Type B pancreatic cell (in vitro differentiated cells): ENCODE measurements around the gene TOP2B. TPM values are rescaled to one million over a fixed set of nuclear protein-coding genes. Genes with fewer than 3 reads are reported as not detected.

Source experiments
- DNase-seq: peaks from one replicate; pipeline ENCODE4 v3.0.0; 2021; ENCODE audit warnings: mixed read lengths; ENCODE audit not compliant: unreplicated experiment; ENCODE audit errors: extremely low spot score
- H3K27ac Mint-ChIP-seq: 2 replicates; pipeline ENCODE4 v1.8.0; 2021; ENCODE audit warnings: mild to moderate bottlenecking, mixed read lengths
- H3K27me3 Mint-ChIP-seq: 2 replicates; pipeline ENCODE4 v1.8.0; 2021; ENCODE audit warnings: mixed read lengths
- H3K36me3 Mint-ChIP-seq: 2 replicates; pipeline ENCODE4 v1.8.0; 2021; ENCODE audit warnings: mixed read lengths
- H3K4me1 Mint-ChIP-seq: one replicate; pipeline ENCODE4 v1.8.0; 2021; ENCODE audit warnings: mixed read lengths; ENCODE audit not compliant: unreplicated experiment
- H3K4me3 Mint-ChIP-seq: 2 replicates; pipeline ENCODE4 v1.8.0; 2021; ENCODE audit warnings: mild to moderate bottlenecking, mixed read lengths
- H3K9me3 Mint-ChIP-seq: 2 replicates; pipeline ENCODE4 v1.8.0; 2021; ENCODE audit warnings: mixed read lengths
- CTCF ChIP-seq: fragments of 200-600 bp; sonication (generic); conservative IDR thresholded peaks from 2 replicates; pipeline ENCODE4 v1.5.0; 2021; ENCODE audit warnings: antibody characterized with exemption, mild to moderate bottlenecking
- total RNA-seq: library from RNA; stranded (reverse); gene quantifications from 2 replicates; pipeline ENCODE4 v1.2.1, GENCODE V29; 2021; ENCODE audit warnings: low replicate concordance

The TOP2B gene
- total RNA-seq, 1 donor from 2014 or later = 198 TPM

GRCh38 chr3:25574172-25574765 lies 90.4 kb downstream of the TOP2B start:
- Mint-ChIP-seq H3K27ac (no peak overlapping the region), H3K36me3 (peaks cover 34% of the 10 kb centered on the region), H3K4me3 (no peak overlapping the region)

GRCh38 chr3:25573386-25574171 lies 91.1 kb downstream of the TOP2B start:
- Mint-ChIP-seq H3K4me3 (no peak overlapping the region), H3K27me3 (no peaks in the 10 kb centered on the region), H3K36me3 (peaks cover 36% of the 10 kb centered on the region), H3K9me3 (peaks cover 3% of the 10 kb centered on the region), H3K4me1 (peaks cover 12% of the 10 kb centered on the region), H3K27ac (no peak overlapping the region)
- DNase-seq = no peak
- TF ChIP-seq CTCF = no peak

More at GRCh38 chr3:25574172-25574765, 90.4 kb downstream of the TOP2B start:
- Mint-ChIP-seq H3K9me3 (peaks cover 3% of the 10 kb centered on the region), H3K27me3 (no peaks in the 10 kb centered on the region), H3K4me1 (peaks cover 9% of the 10 kb centered on the region)
- no peak for DNase-seq
- TF ChIP-seq CTCF = no peak

- H3K4me1 Mint-ChIP-seq = peaks cover 12% of the 10 kb centered on the region
- H3K27me3 Mint-ChIP-seq = no peaks in the 10 kb centered on the region
- no peak overlapping the region for H3K27ac Mint-ChIP-seq
- no peak overlapping the region for H3K4me3 Mint-ChIP-seq
- H3K36me3 Mint-ChIP-seq = peaks cover 29% of the 10 kb centered on the region
- TF ChIP-seq CTCF = no peak
- DNase-seq = no peak
- H3K9me3 Mint-ChIP-seq = peaks cover 3% of the 10 kb centered on the region
Observed at GRCh38 chr3:25572919-25573385, 91.8 kb downstream of the TOP2B start.

GRCh38 chr3:25572336-25572735 lies 92.4 kb downstream of the TOP2B start:
- TF ChIP-seq CTCF = no peak
- Mint-ChIP-seq H3K4me1 (peaks cover 12% of the 10 kb centered on the region), H3K27ac (no peak overlapping the region), H3K9me3 (peaks cover 3% of the 10 kb centered on the region), H3K4me3 (no peak overlapping the region), H3K27me3 (no peaks in the 10 kb centered on the region), H3K36me3 (peaks cover 28% of the 10 kb centered on the region)
- no peak for DNase-seq

GRCh38 chr3:25571285-25571684 lies 93.4 kb downstream of the TOP2B start:
- H3K9me3 Mint-ChIP-seq = peaks cover 3% of the 10 kb centered on the region
- peaks cover 28% of the 10 kb centered on the region for H3K36me3 Mint-ChIP-seq
- no peak for DNase-seq
- no peak overlapping the region for H3K27ac Mint-ChIP-seq
- no peaks in the 10 kb centered on the region for H3K27me3 Mint-ChIP-seq
- TF ChIP-seq CTCF = no peak
- peaks cover 12% of the 10 kb centered on the region for H3K4me1 Mint-ChIP-seq
- H3K4me3 Mint-ChIP-seq = no peak overlapping the region
